Activated gamma-delta T cell treated with anti-CD3 and anti-CD28 coated beads, Interleukin-2, amount 50 U/mL, for 16 hours (primary cell): ENCODE data around the gene TUBA3E.
"Not testable (repeated sequence)": the region's sequence is repeated elsewhere in the genome, so short reads cannot be mapped to it uniquely, and the experiment has no call there.

Experiments
- DNase-seq: peaks from one replicate; pipeline ENCODE4 v3.0.0-alpha.2; 2020; ENCODE audit warnings: low read depth

Gene TUBA3E

DNA sequence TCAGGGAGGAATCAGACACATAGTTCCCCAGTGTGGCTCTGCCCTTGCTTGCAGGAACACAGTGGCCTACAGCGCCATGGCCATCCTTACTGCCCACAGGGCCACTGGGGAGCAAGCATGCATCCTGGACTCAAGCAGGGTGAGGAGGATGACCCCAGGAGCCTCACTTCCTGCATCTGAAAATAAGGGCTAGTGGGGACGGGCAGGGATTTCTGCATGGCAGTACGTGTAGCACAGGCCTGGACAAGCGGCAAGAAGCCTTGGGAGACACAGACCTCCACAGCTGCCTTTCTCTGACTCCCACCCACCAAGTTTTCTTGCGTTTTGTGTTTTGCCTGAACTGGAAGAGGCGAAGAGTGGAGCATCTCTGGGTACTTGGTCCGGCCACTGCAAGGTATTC lies 35.8 kb downstream of the TUBA3E start:
- not testable (repeated sequence) for DNase-seq

GRCh38 chr2:130160838-130161705 lies 37.2 kb downstream of the TUBA3E start:
- not testable (repeated sequence) for DNase-seq

DNA sequence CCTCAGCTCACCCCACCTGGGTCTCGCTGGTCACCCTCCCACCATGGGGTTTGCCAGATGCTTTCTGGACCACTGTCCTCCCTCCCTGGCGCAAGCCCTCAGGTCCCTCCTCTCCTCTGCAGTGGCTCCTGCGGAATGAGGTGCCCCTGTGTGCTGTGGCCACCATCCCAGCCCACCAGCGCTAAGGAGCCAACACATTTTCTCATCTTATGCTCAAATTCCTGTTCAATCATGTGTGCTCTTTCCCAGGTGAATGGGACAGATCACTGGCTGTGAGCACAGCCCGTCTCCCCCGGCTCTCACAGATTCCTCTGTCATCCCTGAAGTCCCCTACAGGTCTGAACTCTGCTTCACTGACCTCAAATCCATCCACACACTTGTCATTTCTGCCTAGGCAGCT lies 38.1 kb downstream of the TUBA3E start:
- DNase-seq = no peak

- not testable (repeated sequence) for DNase-seq
Observed at GRCh38 chr2:130159376-130159775, 38.9 kb downstream of the TUBA3E start.

DNA sequence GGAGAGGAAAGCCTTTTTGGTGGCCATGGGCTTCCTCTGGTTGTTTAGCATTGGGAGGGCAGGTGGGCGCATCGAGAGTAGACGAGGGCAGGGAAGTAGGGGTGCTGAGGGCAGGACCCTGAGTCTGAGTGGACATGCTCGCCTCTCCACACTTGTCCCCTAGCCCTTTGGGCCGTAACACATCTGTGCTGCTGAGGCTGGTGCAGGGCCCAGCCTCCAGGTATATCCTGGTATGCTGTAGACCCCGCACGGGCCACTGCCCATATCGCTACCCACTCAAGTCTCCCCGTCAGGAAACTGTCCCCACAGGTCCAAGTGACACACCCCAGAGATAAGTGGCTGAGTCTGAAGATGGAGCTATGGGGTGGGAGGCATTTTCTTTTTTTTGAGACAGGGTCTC lies 39.6 kb downstream of the TUBA3E start:
- DNase-seq = no peak

- not testable (repeated sequence) for DNase-seq
Observed at GRCh38 chr2:130157825-130158514, 40.3 kb downstream of the TUBA3E start.

DNA sequence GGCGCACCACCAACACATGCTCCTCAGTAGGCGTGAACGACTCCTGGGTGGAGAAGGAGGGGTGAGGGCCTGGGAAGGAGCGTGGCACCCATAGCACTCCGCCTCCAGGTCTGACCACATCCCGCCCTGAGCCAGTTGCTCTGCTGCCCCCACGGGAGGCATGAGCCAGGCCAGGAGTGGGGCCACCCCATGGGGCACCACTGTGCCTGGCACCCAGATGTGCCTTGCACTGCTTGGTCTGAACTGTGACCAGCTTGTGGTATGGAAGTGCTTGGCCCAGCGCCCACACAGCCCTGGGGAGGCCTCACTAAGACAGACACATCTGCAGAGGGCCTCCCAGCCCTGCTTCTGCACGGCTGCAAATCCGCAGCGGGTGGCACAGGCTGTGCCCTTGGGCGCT lies 40.9 kb downstream of the TUBA3E start:
- not testable (repeated sequence) for DNase-seq

GRCh38 chr2:130156624-130157004 lies 41.6 kb downstream of the TUBA3E start:
- no peak for DNase-seq

DNA sequence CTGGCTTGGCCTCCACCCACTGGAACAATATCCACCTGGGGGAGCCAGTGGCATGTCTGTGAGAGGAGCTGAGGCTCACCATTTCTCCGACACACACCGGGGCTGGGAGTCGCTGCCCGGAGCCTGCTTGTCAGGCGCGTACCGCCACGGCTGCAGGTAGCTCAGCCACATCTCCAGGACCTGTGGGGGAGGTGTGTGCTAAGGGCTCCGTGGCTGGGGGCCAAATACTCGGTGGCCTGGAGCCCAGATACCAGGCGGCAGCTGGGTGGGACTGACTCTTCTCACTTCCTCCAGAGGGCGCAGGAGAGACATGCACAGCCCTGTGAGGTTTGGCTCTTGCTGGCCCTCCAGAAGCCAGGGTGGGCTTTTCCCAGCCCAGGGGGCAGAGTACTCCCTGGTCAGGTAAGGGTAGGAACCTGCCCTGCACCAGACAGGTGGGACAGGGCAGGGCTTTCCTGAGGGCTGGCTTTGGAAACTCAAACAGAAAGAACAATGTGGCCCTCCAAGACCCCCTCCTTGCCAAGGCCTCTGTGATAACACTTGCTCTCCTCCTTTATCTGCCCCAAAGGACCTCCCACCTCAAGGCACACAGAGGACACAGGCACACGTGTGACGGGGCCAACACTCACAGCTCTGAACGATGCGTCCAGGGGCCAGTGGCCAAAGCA lies 42.1 kb downstream of the TUBA3E start:
- not testable (repeated sequence) for DNase-seq

- DNase-seq = no peak
Observed at GRCh38 chr2:130154773-130155765, 43.2 kb downstream of the TUBA3E start.

DNA sequence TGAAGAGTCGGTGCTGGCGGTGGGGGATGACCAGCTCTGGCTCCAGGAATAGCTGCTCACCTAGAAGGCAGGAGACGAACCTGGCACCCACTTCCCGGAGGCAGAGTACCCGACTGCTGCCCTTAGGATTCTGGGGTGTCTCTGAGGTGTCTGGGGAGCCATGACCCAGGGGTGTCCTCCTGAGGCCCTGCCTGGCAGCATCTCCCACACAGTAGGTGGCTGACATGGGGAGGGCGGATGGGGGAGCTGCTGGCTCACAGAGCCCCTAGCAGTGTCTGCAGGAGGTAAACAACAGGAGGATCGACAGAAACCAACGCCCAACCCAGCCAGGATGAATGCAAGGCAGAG lies 43.8 kb downstream of the TUBA3E start:
- not testable (repeated sequence) for DNase-seq

- DNase-seq = not testable (repeated sequence)
Observed at GRCh38 chr2:130153721-130154422, 44.4 kb downstream of the TUBA3E start.

GRCh38 chr2:130152816-130153595 lies 45.2 kb downstream of the TUBA3E start:
- no peak for DNase-seq

DNA sequence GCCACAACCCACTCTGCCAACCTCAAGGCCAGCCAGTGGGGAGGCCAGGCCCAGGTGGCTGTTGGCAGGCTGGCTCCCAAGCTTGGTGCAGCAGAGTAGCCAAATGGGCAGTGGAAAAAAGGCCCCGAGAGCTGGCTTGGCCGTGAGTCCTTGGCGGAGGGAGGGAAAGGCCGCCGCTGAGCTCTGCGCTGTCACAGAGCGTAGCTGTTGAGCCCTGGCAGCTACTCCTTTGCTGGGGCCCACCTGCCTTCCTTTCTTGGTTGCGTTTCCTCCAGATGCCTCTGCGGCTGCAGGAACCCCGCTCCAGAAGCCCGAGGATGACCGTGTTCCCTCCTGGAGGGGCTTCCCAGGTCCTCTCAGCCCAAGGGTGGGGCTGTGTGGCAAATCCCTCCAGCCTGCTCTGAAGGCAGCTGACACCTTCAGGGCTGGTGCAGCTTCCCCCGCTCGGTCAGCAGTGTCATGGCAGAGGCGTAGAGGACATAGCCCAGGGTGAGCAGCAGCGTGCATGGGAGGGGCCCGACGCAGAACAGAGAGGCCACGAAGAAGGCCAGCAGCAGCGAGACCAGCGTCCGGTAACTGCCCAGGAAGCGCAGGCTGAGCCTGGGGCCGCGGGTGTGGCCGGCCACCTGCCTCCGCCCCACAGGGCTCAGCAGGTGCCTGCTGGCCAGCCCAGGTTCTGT lies 46.0 kb downstream of the TUBA3E start:
- not testable (repeated sequence) for DNase-seq

GRCh38 chr2:130151145-130151512 lies 47.1 kb downstream of the TUBA3E start:
- not testable (repeated sequence) for DNase-seq

GRCh38 chr2:130150181-130151144 lies 47.8 kb downstream of the TUBA3E start:
- DNase-seq = no peak

- DNase-seq = not testable (repeated sequence)
Observed at GRCh38 chr2:130148515-130148914, 49.7 kb downstream of the TUBA3E start.

DNA sequence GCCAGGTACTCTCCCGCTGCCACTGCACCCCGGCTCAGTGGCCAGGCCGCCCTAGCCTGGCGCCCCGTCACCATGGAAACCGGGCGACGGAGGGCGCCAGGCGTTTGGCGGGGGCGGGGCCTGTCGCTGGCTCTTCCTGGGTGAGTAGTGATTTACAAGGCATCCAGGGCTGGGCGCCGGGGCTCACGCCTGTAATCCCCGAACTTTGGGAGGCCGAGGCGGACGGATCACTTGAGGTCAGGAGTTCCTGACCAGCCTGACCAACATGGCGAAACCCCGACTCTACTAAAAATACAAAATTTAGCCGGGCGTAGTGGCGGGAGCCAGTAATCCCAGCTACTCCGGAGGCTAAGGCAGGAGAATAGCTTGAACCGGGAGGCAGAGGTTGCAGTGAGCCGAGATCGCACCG lies 53.2 kb downstream of the TUBA3E start, which contains the start of gene CCDC74B:
CCDC74B (minus strand) TSS at position 107 of the 409 bp plus-strand sequence. CDS start 116 bp downstream, outside the sequence.
- DNase-seq = peak; percentile 22
